Loucy (cell line): ENCODE data around the gene ADARB2.

ENCODE experiments used
- EZH2phosphoT487 ChIP-seq: fragments of 200-600 bp; IDR thresholded peaks from 2 replicates; pipeline ENCODE4 v1.6.1; 2018; ENCODE audit warnings: antibody characterized with exemption, mild to moderate bottlenecking, moderate library complexity, borderline replicate concordance
- TF ChIP-seq, protein P1 (sequence below): fragments of 200-600 bp; sonication (generic); conservative IDR thresholded peaks from 2 replicates; pipeline ENCODE4 v1.5.1; 2014; ENCODE audit warnings: mild to moderate bottlenecking, antibody characterized with exemption, low read length

DNA sequence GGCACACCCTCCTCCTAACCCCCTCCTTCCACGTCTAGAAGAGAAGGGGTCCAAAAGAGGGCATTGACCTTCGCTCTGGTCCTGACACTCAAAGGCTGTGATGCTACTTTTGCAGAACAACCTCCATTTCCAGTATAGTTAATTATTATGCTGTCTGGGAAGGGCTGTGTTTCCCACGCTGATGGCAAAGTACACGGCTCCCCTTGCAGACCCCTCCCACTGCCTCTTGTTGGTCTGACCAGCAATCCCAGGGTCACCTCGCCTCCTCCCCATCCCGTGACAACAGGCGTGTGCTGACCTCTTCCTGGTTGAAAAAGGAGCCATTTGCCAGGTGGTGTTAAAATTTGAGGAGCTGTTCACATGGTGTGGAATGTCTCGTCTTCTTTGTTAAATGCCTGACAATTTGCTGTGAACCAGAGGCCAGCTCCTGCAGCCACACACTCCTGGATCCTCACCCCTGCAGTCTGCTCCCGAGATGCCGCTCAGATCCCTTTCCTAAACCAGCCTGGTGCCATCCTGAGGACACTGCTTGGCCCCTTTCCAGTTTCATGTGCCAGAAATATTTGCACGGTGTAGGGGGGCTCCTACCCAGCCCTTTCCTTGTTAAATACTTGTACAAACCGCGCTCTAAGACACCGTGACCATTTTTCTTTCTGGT lies 359.5 kb downstream of the ADARB2 start:
- TF ChIP-seq, protein P1, sequence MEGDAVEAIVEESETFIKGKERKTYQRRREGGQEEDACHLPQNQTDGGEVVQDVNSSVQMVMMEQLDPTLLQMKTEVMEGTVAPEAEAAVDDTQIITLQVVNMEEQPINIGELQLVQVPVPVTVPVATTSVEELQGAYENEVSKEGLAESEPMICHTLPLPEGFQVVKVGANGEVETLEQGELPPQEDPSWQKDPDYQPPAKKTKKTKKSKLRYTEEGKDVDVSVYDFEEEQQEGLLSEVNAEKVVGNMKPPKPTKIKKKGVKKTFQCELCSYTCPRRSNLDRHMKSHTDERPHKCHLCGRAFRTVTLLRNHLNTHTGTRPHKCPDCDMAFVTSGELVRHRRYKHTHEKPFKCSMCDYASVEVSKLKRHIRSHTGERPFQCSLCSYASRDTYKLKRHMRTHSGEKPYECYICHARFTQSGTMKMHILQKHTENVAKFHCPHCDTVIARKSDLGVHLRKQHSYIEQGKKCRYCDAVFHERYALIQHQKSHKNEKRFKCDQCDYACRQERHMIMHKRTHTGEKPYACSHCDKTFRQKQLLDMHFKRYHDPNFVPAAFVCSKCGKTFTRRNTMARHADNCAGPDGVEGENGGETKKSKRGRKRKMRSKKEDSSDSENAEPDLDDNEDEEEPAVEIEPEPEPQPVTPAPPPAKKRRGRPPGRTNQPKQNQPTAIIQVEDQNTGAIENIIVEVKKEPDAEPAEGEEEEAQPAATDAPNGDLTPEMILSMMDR: no peak
- TF ChIP-seq EZH2phosphoT487: no peak
